Naive thymus-derived CD4-positive, alpha-beta T cell (primary cell): ENCODE measurements around the gene MLLT1. TPM values are rescaled to one million over a fixed set of nuclear protein-coding genes. Genes with fewer than 3 reads are reported as not detected.
"Not testable (repeated sequence)": the region's sequence is repeated elsewhere in the genome, so short reads cannot be mapped to it uniquely, and the experiment has no call there.

ENCODE experiments used
- ATAC-seq: fragments of 150-1000 bp; cut with Tn5 transposase; 2 replicates; pipeline ENCODE4 v1.10.0; 2021; ENCODE audit warnings: mild to moderate bottlenecking, moderate library complexity
- CTCF ChIA-PET: fragments of 350-600 bp; sonication (Branson Sonifier 250); formaldehyde crosslinking; loops from one replicate; lab custom pipeline; 2021; ENCODE audit warnings: antibody characterized with exemption; lab: Charles Lee
- POLR2A ChIA-PET: fragments of 350-600 bp; sonication (Branson Sonifier 250); formaldehyde crosslinking; loops from one replicate; lab custom pipeline; 2021; ENCODE audit warnings: antibody characterized with exemption, inconsistent platforms; lab: Charles Lee
- DNase-seq, 9 donors: peaks; one replicate each; pipeline versions ENCODE4 v3.0.0 to v3.0.0-alpha.2; 2020 to 2022; ENCODE audit warnings: mixed read lengths in 1 of 9
- H3K27ac ChIP-seq: one replicate; pipeline ENCODE4 v1.7.0; 2013; ENCODE audit warnings: mild to moderate bottlenecking, low read depth, low read length, moderate library complexity
- H3K27me3 ChIP-seq, 2 donors: one replicate each; pipeline ENCODE4 v1.7.0; 2013; ENCODE audit warnings: low read length in 2 of 2, mild to moderate bottlenecking in 2 of 2, moderate library complexity in 2 of 2; ENCODE audit not compliant: control insufficient read depth in 2 of 2, insufficient read depth in 2 of 2
- H3K36me3 ChIP-seq, 3 experiments: 1 replicate in 2 of 3; 2 replicates in 1 of 3; pipeline ENCODE4 v1.7.0; 2013; ENCODE audit warnings: low read length in 3 of 3, mild to moderate bottlenecking in 3 of 3, moderate library complexity in 1 of 3; ENCODE audit not compliant: insufficient read depth in 3 of 3, control insufficient read depth in 2 of 3
- H3K4me1 ChIP-seq, 2 donors: one replicate each; pipeline ENCODE4 v1.7.0; 2013; ENCODE audit warnings: low read length in 2 of 2, mild to moderate bottlenecking in 2 of 2, moderate library complexity in 1 of 2; ENCODE audit not compliant: control insufficient read depth in 2 of 2, insufficient read depth in 2 of 2
- H3K4me3 ChIP-seq: 2 replicates; pipeline ENCODE4 v1.7.0; 2013; ENCODE audit warnings: mild to moderate bottlenecking, low read length
- H3K9me3 ChIP-seq, 3 experiments: 1 replicate in 2 of 3; 2 replicates in 1 of 3; pipeline ENCODE4 v1.7.0; 2013; ENCODE audit warnings: low read length in 3 of 3; ENCODE audit not compliant: control insufficient read depth in 2 of 3
- H3K27ac Mint-ChIP-seq, 9 donors: one replicate each; pipeline ENCODE4 v1.8.0; 2020 to 2022; ENCODE audit warnings: mixed read lengths in 9 of 9, mild to moderate bottlenecking in 8 of 9, moderate library complexity in 5 of 9, inconsistent platforms in 2 of 9
- H3K27me3 Mint-ChIP-seq, 5 donors: one replicate each; pipeline ENCODE4 v1.8.0; 2021 to 2022; ENCODE audit warnings: mixed read lengths in 5 of 5, mild to moderate bottlenecking in 1 of 5
- H3K36me3 Mint-ChIP-seq, 5 donors: one replicate each; pipeline ENCODE4 v1.8.0; 2020 to 2022; ENCODE audit warnings: mixed read lengths in 5 of 5, mild to moderate bottlenecking in 3 of 5, inconsistent platforms in 1 of 5
- H3K4me1 Mint-ChIP-seq, 7 donors: one replicate each; pipeline ENCODE4 v1.8.0; 2020 to 2022; ENCODE audit warnings: mixed read lengths in 7 of 7, mild to moderate bottlenecking in 3 of 7, inconsistent platforms in 1 of 7
- H3K4me3 Mint-ChIP-seq, 10 donors: one replicate each; pipeline ENCODE4 v1.8.0; 2020 to 2022; ENCODE audit warnings: mild to moderate bottlenecking in 10 of 10, mixed read lengths in 10 of 10, moderate library complexity in 6 of 10, inconsistent platforms in 2 of 10
- H3K9me3 Mint-ChIP-seq, 11 donors: one replicate each; pipeline ENCODE4 v1.8.0; 2020 to 2022; ENCODE audit warnings: mixed read lengths in 11 of 11, mild to moderate bottlenecking in 4 of 11, inconsistent platforms in 1 of 11, moderate library complexity in 1 of 11
- intact Hi-C, 2 donors: fragments of 100-400 bp; cut with micrococcal nuclease; formaldehyde crosslinking; loops; one replicate each; pipeline ENCODE4 v1.15.1; 2023
- polyA plus RNA-seq, 2 donors: library from polyadenylated mRNA; unstranded; fragments of 300-500 nt; fragmentation: Illumina TruSeq; gene quantifications; one replicate each; pipeline ENCODE4 v1.2.3, GENCODE V29; 2021
- total RNA-seq, 6 experiments: library from RNA in 5 of 6; stranded (reverse) in 5 of 6; gene quantifications; 1 replicate in 5 of 6; 2 replicates in 1 of 6; pipeline ENCODE4 v1.2.3 and lab custom pipeline; 2021 to 2026

MLLT1 gene
- total and polyA plus RNA-seq, 7 experiments from 2014 or later: 0.57 to 47.5 (median 37.5) TPM

GRCh38 chr19:6288737-6289136 lies 9.0 kb upstream of the MLLT1 start:
- Histone ChIP-seq H3K27ac (no peak overlapping the region), H3K9me3 (peaks cover 4 to 66% (median 21%) of the 10 kb centered on the region in 3 experiments), H3K4me1 (no peaks in the 10 kb centered on the region), H3K36me3 (no peaks in the 10 kb centered on the region), H3K27me3 (no peaks in the 10 kb centered on the region), H3K4me3 (no peak overlapping the region)
- intact Hi-C loops: no loop called here
- POLR2A ChIA-PET: no interaction called here
- no peaks in the 10 kb centered on the region for H3K4me1 Mint-ChIP-seq
- no peak overlapping the region for H3K4me3 Mint-ChIP-seq
- CTCF ChIA-PET: no interaction called here
- H3K27me3 Mint-ChIP-seq: no peaks in the 10 kb centered on the region
- DNase-seq: no peak
- no peak overlapping the region for H3K27ac Mint-ChIP-seq
- H3K9me3 Mint-ChIP-seq: peaks cover 6 to 88% (median 48%) of the 10 kb centered on the region in 11 donors
- peaks cover 0 to 14% (median 7%) of the 10 kb centered on the region in 5 donors for H3K36me3 Mint-ChIP-seq
- no peak for ATAC-seq

- ChIA-PET POLR2A (no interaction called here), CTCF (no interaction called here)
- no peak overlapping the region for H3K4me3 ChIP-seq
- H3K4me1 ChIP-seq: no peaks in the 10 kb centered on the region
- DNase-seq (peak in 1 of 9 donors; percentile 13), ATAC-seq (no peak)
- no peak overlapping the region for H3K27ac ChIP-seq
- no peaks in the 10 kb centered on the region for H3K4me1 Mint-ChIP-seq
- H3K27me3 ChIP-seq: no peaks in the 10 kb centered on the region
- no peak overlapping the region for H3K27ac Mint-ChIP-seq
- H3K36me3 ChIP-seq: no peaks in the 10 kb centered on the region
- peaks cover 4 to 52% (median 21%) of the 10 kb centered on the region in 3 experiments for H3K9me3 ChIP-seq
- H3K9me3 Mint-ChIP-seq: peaks cover 6 to 74% (median 47%) of the 10 kb centered on the region in 11 donors
- intact Hi-C loops: no loop called here
- H3K4me3 Mint-ChIP-seq: no peak overlapping the region
- H3K36me3 Mint-ChIP-seq: peaks cover 0 to 14% (median 5%) of the 10 kb centered on the region in 5 donors
- H3K27me3 Mint-ChIP-seq: peaks cover 0 to 3% (median 0%) of the 10 kb centered on the region in 5 donors
These were observed 7.6 kb upstream of the MLLT1 start for GRCh38 chr19:6287269-6287885.

- Mint-ChIP-seq H3K4me1 (no peaks in the 10 kb centered on the region), H3K4me3 (no peak overlapping the region), H3K9me3 (peaks cover 6 to 67% (median 40%) of the 10 kb centered on the region in 11 donors), H3K27me3 (peaks cover 0 to 6% (median 0%) of the 10 kb centered on the region in 5 donors), H3K27ac (no peak overlapping the region), H3K36me3 (peaks cover 0 to 11% (median 5%) of the 10 kb centered on the region in 5 donors)
- Histone ChIP-seq H3K27ac (no peak overlapping the region), H3K4me1 (no peaks in the 10 kb centered on the region), H3K9me3 (peaks cover 4 to 45% (median 21%) of the 10 kb centered on the region in 3 experiments), H3K4me3 (no peak overlapping the region), H3K36me3 (no peaks in the 10 kb centered on the region), H3K27me3 (no peaks in the 10 kb centered on the region)
- DNase-seq: no peak
- ChIA-PET CTCF (no interaction called here), POLR2A (interaction anchor here (0.6 kb wide), 2 partner anchors 22 to 809 kb away, joined by 3 to 5 read pairs; no protein-coding TSS in a partner anchor)
- intact Hi-C loops: no loop called here
- no peak for ATAC-seq
These were observed 6.9 kb upstream of the MLLT1 start for GRCh38 chr19:6286676-6287075.

GRCh38 chr19:6282393-6282792 lies 2.6 kb upstream of the MLLT1 start:
- H3K9me3 ChIP-seq: peaks cover 0 to 16% (median 11%) of the 10 kb centered on the region in 3 experiments
- H3K36me3 ChIP-seq, H3K27me3 Mint-ChIP-seq, CTCF ChIA-PET, ATAC-seq, H3K4me3 ChIP-seq, H3K27me3 ChIP-seq, H3K27ac Mint-ChIP-seq, DNase-seq, H3K36me3 Mint-ChIP-seq, H3K27ac ChIP-seq: not testable (repeated sequence)
- peak overlapping the region in 2 of 10 donors; percentile 20 to 32 for H3K4me3 Mint-ChIP-seq
- POLR2A ChIA-PET: interaction anchor here (0.8 kb wide), 1 partner anchor 234 kb away, joined by 4 read pairs; no protein-coding TSS in a partner anchor
- H3K4me1 Mint-ChIP-seq: peaks cover 18 to 21% (median 18%) of the 10 kb centered on the region in 7 donors
- peaks cover 3 to 19% of the 10 kb centered on the region in 2 donors for H3K4me1 ChIP-seq
- intact Hi-C loops: loop anchor here in 1 of 2 donors (5.0 kb wide), 3 partner anchors 455 to 1560 kb away; partner anchors contain the start of genes DPP9, GPR108 and TRIP10
- peaks cover 0 to 24% (median 5%) of the 10 kb centered on the region in 11 donors for H3K9me3 Mint-ChIP-seq

GRCh38 chr19:6279620-6279930 lies 200 bp downstream of the MLLT1 start:
- Histone ChIP-seq H3K36me3 (no peaks in the 10 kb centered on the region), H3K27ac (peak overlapping the region; percentile 78), H3K27me3 (no peaks in the 10 kb centered on the region), H3K4me1 (peaks cover 3 to 20% of the 10 kb centered on the region in 2 donors), H3K4me3 (peak overlapping the region; percentile 54), H3K9me3 (no peaks in the 10 kb centered on the region)
- H3K27me3 Mint-ChIP-seq: peaks cover 0 to 6% (median 0%) of the 10 kb centered on the region in 5 donors
- no peak overlapping the region for H3K27ac Mint-ChIP-seq
- H3K36me3 Mint-ChIP-seq: no peaks in the 10 kb centered on the region
- H3K9me3 Mint-ChIP-seq: peaks cover 0 to 1% (median 0%) of the 10 kb centered on the region in 11 donors
- H3K4me1 Mint-ChIP-seq: peaks cover 33 to 46% (median 44%) of the 10 kb centered on the region in 7 donors
- intact Hi-C loops: loop anchor here in 1 of 2 donors (1.0 kb wide), 1 partner anchor 225 kb away; no protein-coding TSS in a partner anchor
- peak overlapping the region in 6 of 10 donors; percentile 41 to 97 (median 50) for H3K4me3 Mint-ChIP-seq
- peak; percentile 45 for ATAC-seq
- peak in 1 of 9 donors; percentile 16 for DNase-seq
- CTCF ChIA-PET: no interaction called here
- POLR2A ChIA-PET: no interaction called here

- CTCF ChIA-PET: no interaction called here
- Mint-ChIP-seq H3K27ac (peak overlapping the region; percentile 87 to 95 (median 93)), H3K4me3 (peak overlapping the region; percentile 85 to 97 (median 92)), H3K27me3 (peaks cover 0 to 6% (median 0%) of the 10 kb centered on the region in 5 donors), H3K9me3 (peaks cover 0 to 1% (median 0%) of the 10 kb centered on the region in 11 donors), H3K4me1 (peaks cover 33 to 51% (median 46%) of the 10 kb centered on the region in 7 donors), H3K36me3 (no peaks in the 10 kb centered on the region)
- no peaks in the 10 kb centered on the region for H3K9me3 ChIP-seq
- peaks cover 3 to 20% of the 10 kb centered on the region in 2 donors for H3K4me1 ChIP-seq
- no peaks in the 10 kb centered on the region for H3K27me3 ChIP-seq
- peak in 6 of 9 donors; percentile 13 to 30 (median 20) for DNase-seq
- POLR2A ChIA-PET: no interaction called here
- intact Hi-C loops: loop anchor here in 1 of 2 donors (1.0 kb wide), 1 partner anchor 225 kb away; no protein-coding TSS in a partner anchor
- peak overlapping the region; percentile 78 for H3K27ac ChIP-seq
- H3K4me3 ChIP-seq: peak overlapping the region; percentile 54
- H3K36me3 ChIP-seq: no peaks in the 10 kb centered on the region
- no peak for ATAC-seq
These were observed 795 bp downstream of the MLLT1 start for GRCh38 chr19:6278740-6279619.
